Measurements from ENCODE around the gene CCSER2.
A peak's percentile ranks its signal among the peaks of the same experiment; 100 is the strongest.
"Not testable (repeated sequence)": the region's sequence is repeated elsewhere in the genome, so short reads cannot be mapped to it uniquely, and the experiment has no call there.

Gene CCSER2

DNA sequence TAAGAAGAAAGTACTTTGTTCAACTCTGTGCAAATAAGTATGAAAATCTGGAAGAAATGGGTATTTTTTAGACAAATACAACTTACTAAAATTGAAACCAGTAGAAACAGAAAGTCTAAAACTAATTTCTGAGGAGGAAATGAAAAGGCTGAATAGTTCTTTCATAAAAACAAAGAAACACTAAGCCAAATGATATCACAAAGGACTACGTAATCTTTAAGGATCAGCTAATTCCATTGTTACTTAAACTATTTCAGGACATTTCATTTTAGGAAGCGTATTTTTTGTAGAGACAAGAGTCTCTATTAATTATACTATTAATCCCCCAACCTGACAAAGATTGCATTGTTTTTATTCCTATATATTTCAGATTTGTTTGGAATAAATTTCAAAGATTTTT, 11.2 kb upstream of the CCSER2 start:
- no peak for DNase-seq

DNA sequence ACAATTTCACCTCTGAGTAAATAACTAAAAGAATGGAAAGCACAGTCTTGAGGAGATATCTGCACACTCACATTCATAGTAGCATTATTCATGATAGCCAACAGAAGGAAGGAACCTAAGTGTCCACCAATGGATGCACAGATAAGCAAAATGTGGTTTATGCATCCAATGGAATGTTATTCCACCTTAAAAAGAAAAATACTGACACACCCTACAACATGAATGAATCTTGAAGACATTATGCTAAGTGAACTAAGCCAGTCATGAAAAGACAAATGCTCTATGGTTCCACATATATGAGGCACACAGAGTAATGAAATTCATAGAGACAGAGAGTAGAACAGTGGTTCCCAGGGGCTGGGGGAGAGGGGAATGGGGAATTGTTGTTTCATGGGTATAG, 6.5 kb upstream of the CCSER2 start:
- DNase-seq, result no peak

DNA sequence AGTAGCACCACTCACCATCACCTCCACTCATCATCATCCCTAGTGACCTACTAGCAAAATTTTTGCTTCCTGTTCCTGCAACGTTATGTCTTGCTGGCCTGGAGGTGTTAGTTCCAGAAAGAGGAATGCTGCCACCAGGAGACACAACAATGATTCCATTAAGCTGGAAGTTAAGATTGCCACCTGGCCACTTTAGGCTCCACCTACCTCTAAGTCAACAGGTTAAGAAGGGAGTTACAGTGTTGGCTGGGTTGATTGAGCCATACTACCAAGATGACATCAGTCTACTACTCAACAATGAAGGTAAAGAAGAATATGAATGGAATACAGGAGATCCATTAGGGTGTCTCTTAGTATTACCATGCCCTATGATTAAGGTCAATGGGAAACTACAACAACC, 4.8 kb upstream of the CCSER2 start:
- not testable (repeated sequence) for DNase-seq

DNA sequence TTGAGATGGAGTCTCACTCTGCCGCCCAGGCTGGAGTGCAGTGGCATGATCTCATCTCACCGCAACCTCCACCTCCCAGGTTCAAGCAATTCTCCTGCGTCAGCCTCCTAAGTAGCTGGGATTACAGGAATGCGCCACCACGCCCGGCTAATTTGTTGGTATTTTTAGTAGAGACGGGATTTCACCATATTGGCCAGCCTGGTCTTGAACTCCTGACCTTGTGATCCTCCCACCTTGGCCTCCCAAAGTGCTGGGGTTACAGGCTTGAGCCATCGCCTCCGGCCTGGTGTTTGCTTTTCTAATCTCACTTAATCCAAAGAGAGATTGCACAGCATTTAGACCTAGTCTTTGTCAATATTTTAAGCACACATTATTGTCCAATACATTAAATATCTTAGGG, 1.4 kb upstream of the CCSER2 start:
- DNase-seq, result not testable (repeated sequence)

DNA sequence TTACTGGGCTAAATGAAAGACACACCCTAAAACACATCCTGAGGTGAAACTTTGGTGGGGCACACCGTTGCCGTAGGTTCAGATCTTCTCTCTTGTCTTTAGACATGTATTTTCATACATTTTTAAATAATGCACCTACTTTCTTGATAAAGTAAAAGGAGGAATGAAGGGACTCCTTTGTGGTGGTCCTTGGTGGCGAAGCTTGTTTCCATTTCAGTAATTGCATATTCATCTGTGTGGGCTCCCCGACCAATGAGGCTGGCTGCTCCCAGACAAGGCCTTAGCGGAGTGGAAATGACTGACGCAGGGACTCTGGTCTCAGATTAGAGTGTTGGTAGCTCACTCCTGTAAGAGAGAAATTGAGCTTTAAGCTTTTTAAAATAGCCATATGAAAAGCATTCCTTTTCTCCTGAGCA, 815 bp downstream of the CCSER2 start:
- DNase-seq, result no peak

DNA sequence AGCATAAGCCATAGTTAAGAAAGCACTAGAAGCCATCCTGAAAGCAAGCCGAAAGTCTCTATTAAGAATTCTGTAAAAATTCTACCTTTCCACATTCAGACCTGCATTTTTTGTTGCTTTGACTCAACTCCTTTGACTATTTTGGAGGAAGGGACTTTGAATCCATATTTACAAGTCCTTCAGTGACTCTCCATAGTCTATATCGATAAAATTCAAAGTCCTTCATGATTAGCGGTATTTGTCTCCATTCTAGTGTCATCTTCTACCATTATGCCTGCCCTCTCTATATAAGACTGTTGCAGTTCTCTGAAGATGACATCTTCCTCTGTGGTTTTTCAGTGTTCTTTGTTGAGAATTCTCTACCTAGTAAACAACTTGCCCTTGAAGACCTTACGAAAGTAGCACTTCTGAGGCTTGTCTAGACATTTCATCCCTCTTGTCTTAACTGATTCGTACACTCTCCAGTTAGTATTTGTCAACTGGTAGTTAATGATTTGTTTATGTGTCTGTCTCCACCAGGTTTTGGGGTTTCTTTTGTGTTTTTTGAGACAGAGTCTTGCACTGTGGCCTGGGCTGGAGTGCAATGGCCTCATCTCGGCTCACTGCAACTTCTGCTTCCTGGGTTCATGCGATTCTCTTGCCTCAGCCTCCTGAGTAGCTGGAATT, 1.7 kb downstream of the CCSER2 start:
- DNase-seq, result no peak

DNA sequence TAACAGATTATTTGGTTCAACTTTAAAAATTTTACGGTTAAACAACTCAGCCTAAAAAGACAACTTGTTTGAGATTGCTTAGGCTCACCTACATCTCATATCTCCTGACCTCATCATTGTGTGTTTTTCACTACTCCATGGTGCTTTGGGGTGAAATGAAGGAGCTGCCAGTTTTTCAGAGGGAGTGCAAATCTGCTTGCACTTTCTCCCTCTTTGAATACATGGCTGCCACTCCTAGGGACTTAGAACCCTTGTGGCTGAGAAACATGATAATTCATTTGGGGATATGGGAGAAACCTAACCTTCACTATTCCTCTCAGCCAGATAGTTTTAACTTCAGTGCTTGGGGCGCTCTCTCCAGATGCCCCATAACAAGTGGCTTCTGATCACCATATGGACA, 2.7 kb downstream of the CCSER2 start:
- no peak for DNase-seq

DNA sequence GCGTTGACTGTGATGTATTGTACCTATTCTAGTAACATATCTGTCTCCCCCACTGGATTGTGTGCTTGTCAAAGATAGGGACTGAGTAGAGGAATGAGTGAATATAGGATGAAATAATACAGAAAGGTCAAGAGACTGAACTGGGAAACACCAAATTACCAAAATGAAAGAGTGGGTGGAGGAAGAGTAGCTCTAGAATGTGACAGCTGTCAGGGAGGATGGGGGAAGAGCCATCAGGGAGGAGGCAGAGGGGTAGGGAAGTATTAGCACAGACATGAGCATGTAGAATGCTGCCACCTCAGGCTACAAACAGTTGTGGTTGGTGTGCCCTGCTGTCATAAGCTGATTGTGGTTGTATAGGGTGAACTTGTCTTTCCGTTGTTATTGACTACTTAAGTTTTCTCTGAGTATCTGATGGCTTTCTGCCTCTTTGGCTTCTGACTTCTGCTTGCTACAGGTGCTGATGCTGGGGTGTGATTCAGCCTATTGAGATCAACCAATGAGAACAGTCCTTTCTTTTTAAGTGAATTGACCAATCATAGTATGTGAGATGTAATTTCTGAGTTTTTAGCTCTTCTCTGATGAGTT, 5.6 kb downstream of the CCSER2 start:
- no peak for DNase-seq

DNA sequence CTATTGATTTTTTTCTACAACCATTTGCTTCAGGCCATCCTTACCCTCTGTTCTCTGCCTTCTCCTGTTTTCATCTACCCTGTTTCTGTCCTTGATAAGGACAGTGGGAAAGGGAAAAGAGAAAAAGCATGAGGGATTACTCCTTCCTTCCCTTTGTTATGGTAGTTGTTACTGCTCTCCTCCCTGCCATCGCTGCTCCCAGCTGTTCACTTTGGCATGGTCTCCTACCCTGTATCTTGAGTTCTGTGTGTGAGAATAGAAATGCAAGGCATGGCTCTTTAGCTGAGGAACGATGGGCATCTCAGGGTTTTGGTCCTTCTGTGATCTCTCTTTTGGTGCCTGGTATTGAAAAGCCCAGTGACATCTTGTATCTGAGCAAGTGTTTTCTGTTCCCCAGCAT, 6.4 kb downstream of the CCSER2 start:
- DNase-seq, result peak; percentile 17

DNA sequence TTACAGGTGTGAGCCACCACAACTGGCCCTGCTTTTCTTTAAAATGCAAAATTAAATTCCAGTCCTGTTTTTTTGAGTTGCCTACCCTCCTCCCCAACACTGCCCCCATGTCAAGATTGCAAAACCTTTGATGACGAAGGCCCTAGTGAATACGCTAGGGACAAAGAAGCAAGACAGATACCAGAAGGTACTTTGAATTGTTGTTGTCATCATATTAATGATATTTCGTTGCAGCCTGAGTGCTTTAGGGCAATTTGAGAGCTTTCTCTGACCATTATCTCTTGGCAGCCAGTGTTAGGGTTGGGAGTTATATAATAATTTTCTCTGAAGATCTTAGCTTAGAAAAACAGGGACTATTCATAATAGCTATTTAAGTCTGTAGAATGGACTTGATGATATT, 7.1 kb downstream of the CCSER2 start:
- no peak for DNase-seq

DNA sequence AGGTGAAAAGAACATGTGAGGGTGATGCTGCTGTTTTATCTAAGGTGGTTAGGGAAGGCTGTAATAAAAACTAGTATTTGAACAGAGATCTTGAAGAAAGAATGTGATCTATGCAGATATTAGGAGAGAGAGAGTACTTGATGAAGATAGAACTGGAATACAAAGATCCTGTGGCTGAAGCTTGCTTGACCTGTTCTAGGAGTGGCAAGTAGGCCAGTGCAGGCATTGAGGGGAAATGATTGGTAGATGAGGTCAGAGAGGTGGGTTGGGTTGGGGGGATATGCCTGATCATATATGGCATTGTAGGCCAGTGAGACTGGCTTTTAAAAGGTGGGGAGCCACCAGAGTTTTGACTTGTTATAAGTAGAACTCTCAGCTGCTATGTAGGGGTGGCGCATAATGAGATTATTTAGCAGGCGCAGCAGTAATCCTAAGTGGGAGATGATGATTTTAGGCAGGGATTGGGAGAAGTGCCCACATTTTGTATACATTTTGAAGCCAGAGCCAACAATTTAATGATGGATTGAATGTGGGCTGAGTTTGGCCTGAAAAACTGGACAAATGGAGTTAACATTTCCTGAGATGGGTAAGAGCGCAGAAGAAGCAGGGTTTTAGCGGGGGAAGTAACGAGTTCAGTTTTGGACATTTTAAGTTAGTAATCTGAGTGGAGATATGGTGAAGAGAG, 8.2 kb downstream of the CCSER2 start:
- no peak for DNase-seq

DNA sequence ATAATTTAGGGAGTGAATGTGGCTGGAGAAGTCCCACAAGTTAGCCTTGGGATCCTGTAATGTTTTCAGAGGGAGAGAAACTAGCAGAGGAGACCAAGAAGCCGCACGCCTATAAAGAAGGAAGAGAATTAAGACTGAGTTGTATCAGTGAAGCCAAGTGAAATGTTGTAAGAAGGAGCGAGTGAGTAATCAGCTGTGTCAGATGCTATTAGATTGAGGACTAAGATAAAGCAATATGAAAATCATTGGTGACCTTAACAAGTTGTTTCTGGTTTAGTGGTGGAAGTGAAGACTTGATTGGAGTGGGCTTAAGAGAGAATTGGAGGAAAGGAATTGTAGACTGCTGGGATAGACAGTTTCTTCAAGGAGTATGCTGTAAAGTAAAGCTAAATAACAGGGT, 8.8 kb downstream of the CCSER2 start:
- no peak for DNase-seq

DNA sequence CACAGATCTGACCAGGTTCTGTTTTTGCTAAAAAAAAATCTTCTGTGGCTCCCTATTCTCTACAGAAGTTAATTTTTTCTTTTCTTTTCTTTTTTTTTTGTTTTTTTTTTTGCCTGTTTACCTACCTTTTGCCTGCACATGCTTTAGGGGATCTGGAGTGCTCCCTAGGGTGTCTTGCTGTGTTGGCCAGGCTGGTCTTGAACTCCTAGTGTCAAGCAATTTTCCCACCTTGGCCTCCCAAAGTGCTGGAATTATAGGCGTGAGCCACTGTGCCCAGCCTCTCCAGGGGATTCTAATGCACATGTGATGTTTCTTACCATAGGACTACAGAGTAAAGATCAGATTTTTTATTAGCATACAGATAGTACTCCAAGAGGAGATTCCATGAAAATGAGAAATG, 10.6 kb downstream of the CCSER2 start:
- DNase-seq, result no peak

DNA sequence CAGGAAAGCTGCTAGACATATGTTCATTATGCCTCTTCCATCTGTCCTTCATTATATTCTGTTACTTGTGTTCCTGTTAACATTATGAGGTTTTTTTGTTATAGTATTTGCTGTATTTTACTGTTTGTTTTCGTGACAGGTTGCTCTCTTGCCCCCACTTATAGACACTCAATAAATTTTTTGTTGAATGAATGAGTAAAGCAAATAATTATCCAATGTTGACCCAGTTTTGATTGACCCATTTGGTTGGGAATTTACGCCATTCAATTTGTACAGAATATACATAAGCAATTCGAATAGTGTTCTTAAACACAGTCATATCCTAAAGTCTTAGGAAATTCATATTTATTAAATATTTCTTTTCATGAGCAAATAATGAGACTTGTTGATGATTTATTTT, 11.8 kb downstream of the CCSER2 start:
- DNase-seq, result no peak

DNA sequence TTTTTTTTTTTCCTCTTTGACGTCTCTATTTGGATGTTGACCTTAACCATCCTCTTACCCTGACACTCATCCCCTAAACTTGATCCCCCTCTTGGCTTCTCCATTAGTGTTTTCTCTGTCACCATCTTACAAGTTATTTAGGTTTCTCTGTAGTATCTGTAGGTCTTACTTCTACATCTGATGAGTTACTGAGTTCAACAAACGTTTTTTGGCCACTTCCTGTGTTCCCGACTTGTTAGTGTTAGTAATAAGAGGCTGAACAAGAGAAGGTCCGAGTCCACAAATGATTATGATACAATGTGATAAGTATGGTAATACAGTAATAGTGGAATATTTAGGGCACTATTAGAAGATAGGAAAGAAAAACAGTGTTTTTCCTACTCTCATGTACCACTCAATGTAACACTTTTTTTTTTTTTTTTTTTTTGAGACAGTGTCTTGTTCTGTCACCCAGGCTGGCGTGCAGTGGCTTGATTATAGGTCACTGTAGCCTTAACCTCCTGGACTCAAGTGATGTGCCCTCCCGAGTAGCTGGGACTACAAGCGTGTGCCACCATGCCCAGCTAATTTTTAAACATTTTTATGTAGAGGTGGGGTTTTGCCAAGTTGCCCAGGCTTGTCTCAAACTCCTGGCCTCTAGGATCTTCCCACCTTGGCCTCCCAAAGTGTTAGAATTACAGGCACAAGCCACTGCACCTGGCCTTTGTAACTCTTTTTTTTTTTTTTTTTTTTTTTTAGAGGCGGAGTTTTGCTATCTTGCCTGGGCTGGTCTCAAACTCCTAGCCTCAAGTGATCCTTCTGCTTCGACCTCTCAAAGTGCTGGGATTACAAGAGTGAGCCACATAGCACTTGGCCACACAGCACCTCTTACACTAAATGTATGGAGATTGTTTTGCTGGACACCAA, 12.5 kb downstream of the CCSER2 start:
- DNase-seq, result no peak

DNA sequence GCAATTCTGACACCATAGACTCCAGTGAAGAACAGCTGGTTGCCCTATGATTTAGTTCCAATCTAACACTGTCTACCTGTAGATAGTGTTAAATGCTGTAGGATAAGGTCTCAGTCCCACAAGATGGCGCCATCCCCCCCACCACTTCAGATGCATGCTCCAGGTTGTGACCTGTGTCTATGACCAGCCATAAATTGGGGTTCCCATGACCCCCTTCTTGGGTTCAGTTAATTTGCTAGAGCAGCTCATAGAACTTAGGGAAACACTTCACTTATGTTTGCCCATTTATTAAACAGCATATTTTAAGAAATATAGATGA, 13.1 kb downstream of the CCSER2 start:
- no peak for DNase-seq

DNA sequence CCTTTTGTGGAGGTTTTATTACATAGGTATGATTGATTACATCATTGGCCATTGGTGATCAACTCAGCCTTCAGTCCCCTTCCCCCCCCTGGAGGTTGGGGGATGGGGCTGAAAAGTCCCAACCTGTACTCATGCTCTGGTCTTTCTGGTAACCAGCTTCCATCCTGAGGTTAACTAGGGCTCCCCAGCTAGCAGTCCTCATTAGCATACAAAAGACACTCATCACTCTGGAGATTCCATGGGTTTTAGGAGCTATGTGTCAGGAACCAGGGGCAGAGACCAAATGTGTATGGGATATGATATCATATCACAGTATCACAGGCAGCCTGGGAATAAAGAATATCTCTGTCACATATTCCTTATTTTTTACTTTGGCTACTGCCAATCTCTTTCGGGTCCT, 13.6 kb downstream of the CCSER2 start:
- DNase-seq, result no peak

DNA sequence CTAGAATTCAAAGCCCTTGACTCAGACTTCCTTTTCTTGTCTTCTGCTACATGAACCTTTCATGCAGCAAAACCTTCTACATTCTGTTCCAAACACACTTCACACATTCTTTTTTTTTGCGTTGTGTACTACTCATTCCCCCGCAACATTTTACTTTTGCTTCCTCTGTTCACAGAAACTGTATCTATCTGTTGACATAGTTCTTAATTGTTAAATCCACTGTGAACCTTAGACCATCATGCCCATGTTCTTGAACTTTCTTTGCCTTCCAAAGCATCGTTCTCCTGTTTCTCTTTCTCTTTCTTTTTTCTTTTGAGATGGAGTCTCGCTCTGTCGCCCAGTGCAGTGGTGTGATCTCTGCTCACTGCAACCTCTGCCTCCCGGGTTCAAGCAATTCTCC, 14.2 kb downstream of the CCSER2 start:
- DNase-seq, result no peak

DNA sequence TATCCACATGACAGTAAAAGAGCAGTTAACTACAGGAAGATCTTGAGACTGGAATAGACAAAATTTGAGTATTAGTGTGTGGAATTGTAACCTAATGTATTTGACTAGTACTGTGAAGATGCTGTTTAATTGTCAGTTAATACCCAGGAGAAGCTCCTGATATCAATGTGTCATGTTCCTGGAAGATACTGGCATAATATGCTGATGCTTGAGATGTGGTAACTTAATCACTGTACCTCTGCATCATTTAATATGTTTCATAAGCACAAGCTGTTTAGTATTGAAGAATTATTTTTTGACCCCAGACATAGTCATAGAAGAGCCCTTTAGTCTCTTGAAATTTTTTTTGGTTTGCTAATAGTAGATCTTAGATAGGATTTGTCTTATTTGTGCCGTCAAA, 15.4 kb downstream of the CCSER2 start:
- no peak for DNase-seq

DNA sequence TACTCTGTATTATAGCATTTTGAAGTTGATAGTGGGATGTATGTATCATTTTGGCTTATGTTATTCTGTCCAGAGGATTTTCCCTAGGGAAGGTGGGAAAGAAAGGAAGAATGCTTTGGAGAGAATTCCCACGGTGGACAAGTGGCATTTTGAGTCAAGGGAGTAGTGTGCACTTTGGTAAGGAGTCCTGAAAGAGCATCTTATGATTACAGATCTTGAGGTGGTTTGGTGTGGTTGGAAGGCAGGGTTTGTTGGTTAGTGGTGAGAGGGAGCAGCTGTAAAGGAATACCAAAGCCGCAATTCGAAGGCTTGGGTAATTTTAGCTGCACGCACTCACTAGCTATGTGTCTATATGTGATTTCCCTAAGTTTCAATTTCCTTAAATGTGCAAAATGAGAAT, 16.1 kb downstream of the CCSER2 start:
- no peak for DNase-seq

DNA sequence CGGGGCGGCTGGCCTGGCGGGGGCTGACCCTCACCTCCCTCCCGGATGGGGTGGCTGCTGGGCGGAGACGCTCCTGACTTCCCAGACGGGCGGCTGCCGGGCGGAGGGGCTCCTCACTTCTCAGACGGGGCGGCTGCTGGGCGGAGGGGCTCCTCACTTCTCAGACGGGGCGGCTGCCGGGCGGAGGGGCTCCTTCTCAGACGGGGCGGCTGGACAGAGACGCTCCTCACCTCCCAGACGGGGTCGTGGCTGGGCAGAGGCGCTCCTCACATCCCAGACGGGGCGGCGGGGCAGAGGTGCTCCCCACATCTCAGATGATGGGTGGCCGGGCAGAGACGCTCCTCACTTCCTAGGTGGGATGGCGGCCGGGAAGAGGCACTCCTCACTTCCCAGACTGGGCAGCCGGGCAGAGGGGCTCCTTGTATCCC, 19.2 kb downstream of the CCSER2 start:
- not testable (repeated sequence) for DNase-seq

DNA sequence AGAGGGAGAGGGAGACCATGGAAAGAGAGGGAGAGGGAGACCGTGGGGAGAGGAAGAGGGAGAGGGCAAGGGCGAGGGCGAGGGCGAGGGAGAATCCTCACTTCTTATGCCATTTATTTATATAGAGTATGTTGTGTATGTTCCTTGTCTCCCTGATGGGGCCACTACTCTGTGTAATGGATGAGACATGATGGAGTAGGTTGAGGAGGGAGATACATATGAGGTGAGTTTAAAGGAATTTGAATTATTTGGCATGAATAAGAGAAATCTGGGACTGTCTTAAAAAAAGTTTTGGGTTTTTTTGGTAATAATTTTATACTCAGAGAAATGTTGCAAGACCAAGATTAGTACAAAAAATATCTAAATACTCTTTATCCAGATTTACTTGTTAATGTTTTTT, 20.1 kb downstream of the CCSER2 start:
- no peak for DNase-seq

DNA sequence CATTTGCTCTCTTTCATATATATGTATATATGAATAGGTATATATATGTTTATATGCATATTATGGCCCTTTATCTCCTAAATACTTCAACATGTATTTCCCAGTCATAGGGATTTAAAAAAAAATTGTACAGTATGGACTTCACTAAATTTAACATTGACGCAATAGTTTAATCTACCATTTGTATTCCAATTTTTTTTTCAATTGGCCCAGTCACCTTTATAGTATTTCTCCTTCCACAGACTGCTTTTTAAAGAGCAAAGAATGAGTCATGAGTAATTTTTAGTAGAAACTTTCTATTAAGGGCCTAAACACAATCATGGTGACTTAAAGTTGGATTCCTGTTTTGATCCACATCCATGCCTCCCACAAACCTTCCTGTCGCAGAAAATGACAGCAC, 20.5 kb downstream of the CCSER2 start:
- no peak for DNase-seq

Measured in NCI-H446 treated with DMSO at 0.1 percent for 48 hours (cell line).